ENCODE results near the gene NUCB1.

The NUCB1 gene

GRCh38 chr19:48966541-48967345 is 66.6 kb downstream of the NUCB1 start:
- no peak for TF ChIP-seq CTCF (IDR thresholded peaks at IDR 0.05; ENCODE audit: insufficient read depth, low read length, poor library complexity, severe bottlenecking)
- DNase-seq (ENCODE audit: extremely low read depth, insufficient read length): no peak
- peaks cover 17% of the 10 kb centered on the region for H3K36me3 ChIP-seq (ENCODE audit: control insufficient read depth, insufficient read depth, low read length)
- peak overlapping the region; percentile 74 for H3K4me3 ChIP-seq (replicated peaks; ENCODE audit: low read depth, low read length)
- H3K27me3 ChIP-seq (replicated peaks; ENCODE audit: control insufficient read depth, insufficient read depth, low read length): no peaks in the 10 kb centered on the region

GRCh38 chr19:48967346-48968178 is 67.5 kb downstream of the NUCB1 start:
- Histone ChIP-seq H3K36me3 (ENCODE audit: control insufficient read depth, insufficient read depth, low read length) (peaks cover 17% of the 10 kb centered on the region), H3K27me3 (replicated peaks; ENCODE audit: control insufficient read depth, insufficient read depth, low read length) (no peaks in the 10 kb centered on the region), H3K4me3 (replicated peaks; ENCODE audit: low read depth, low read length) (no peak overlapping the region)
- TF ChIP-seq CTCF (IDR thresholded peaks at IDR 0.05; ENCODE audit: insufficient read depth, low read length, poor library complexity, severe bottlenecking): no peak
- no peak for DNase-seq (ENCODE audit: extremely low read depth, insufficient read length)

GRCh38 chr19:48968179-48968661 is 68.1 kb downstream of the NUCB1 start:
- Histone ChIP-seq H3K36me3 (ENCODE audit: control insufficient read depth, insufficient read depth, low read length) (peaks cover 17% of the 10 kb centered on the region), H3K4me3 (replicated peaks; ENCODE audit: low read depth, low read length) (no peak overlapping the region), H3K27me3 (replicated peaks; ENCODE audit: control insufficient read depth, insufficient read depth, low read length) (no peaks in the 10 kb centered on the region)
- DNase-seq (ENCODE audit: extremely low read depth, insufficient read length): no peak
- no peak for TF ChIP-seq CTCF (IDR thresholded peaks at IDR 0.05; ENCODE audit: insufficient read depth, low read length, poor library complexity, severe bottlenecking)

GRCh38 chr19:48968813-48969218 is 68.7 kb downstream of the NUCB1 start:
- Histone ChIP-seq H3K36me3 (ENCODE audit: control insufficient read depth, insufficient read depth, low read length) (peaks cover 17% of the 10 kb centered on the region), H3K27me3 (replicated peaks; ENCODE audit: control insufficient read depth, insufficient read depth, low read length) (no peaks in the 10 kb centered on the region), H3K4me3 (replicated peaks; ENCODE audit: low read depth, low read length) (no peak overlapping the region)
- TF ChIP-seq CTCF (IDR thresholded peaks at IDR 0.05; ENCODE audit: insufficient read depth, low read length, poor library complexity, severe bottlenecking): no peak
- DNase-seq (ENCODE audit: extremely low read depth, insufficient read length): no peak

- peaks cover 17% of the 10 kb centered on the region for H3K36me3 ChIP-seq (ENCODE audit: control insufficient read depth, insufficient read depth, low read length)
- no peak for DNase-seq (ENCODE audit: extremely low read depth, insufficient read length)
- no peaks in the 10 kb centered on the region for H3K27me3 ChIP-seq (replicated peaks; ENCODE audit: control insufficient read depth, insufficient read depth, low read length)
- no peak overlapping the region for H3K4me3 ChIP-seq (replicated peaks; ENCODE audit: low read depth, low read length)
- TF ChIP-seq CTCF (IDR thresholded peaks at IDR 0.05; ENCODE audit: insufficient read depth, low read length, poor library complexity, severe bottlenecking): no peak
Measured at GRCh38 chr19:48969276-48970138, 69.4 kb downstream of the NUCB1 start.
